SH-SY5Y (cell line): ENCODE data around the gene CD300LF.

ENCODE experiments used
- GATA2 ChIP-seq: IDR thresholded peaks from 2 replicates; pipeline ENCODE4 v1.6.1; 2011; ENCODE audit warnings: mild to moderate bottlenecking, low read depth, low read length
- GATA3 ChIP-seq: IDR thresholded peaks from 2 replicates; pipeline ENCODE4 v1.6.1; 2011; ENCODE audit warnings: low read depth, mild to moderate bottlenecking, low read length, moderate library complexity

The CD300LF gene

DNA sequence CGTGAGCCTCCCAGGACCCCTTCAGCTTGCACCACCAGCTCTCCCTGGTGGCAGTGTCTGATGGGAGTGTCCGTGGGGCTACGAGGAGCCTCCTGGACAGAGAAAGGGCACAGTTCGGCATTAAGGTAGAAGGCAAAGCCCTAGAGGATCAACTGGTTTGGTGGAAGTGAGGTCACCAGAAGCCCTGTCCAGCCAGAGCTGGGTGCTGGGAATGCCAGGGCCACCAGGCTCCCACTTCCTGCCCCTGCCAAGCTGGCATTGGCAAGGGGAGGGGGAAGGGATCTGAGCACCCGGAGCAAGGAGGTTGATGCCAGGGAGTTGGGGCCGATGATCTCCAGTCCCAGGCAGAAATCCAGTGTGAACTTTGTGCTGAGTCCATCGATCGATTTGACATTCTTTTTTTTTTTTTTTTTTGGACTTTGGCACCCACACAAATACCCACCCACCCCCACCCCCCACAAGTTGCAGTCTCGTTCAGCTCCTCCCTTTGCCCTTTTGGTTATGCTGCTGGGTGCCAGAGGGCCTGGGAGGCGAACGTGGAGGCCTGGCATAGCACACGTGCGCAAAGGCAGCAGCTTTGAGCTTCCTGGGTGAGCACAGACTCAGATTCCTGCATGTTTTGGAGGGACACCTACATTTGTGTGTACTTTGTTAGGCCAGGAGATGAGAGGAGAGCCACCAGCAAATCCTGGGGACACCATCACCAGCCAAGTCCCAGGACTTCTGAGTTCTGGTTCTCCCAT lies 37.8 kb upstream of the CD300LF start:
- TF ChIP-seq GATA2 = no peak

DNA sequence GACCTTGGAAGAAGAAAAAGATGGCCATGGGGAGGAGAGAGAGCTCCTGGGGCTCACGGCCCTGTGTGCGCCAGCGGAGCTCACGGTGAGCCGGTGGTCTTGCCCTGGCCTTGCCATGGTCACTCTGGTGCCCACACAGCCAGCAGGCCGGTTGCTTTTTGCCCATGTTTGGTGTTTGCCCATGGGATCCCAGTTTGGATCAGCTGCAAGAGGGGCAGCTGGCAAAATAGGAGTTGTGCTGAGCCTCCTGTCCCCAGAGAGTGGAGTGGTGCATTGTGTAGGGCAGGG lies 37.3 kb upstream of the CD300LF start:
- TF ChIP-seq GATA2 = no peak
- TF ChIP-seq GATA3 = no peak

DNA sequence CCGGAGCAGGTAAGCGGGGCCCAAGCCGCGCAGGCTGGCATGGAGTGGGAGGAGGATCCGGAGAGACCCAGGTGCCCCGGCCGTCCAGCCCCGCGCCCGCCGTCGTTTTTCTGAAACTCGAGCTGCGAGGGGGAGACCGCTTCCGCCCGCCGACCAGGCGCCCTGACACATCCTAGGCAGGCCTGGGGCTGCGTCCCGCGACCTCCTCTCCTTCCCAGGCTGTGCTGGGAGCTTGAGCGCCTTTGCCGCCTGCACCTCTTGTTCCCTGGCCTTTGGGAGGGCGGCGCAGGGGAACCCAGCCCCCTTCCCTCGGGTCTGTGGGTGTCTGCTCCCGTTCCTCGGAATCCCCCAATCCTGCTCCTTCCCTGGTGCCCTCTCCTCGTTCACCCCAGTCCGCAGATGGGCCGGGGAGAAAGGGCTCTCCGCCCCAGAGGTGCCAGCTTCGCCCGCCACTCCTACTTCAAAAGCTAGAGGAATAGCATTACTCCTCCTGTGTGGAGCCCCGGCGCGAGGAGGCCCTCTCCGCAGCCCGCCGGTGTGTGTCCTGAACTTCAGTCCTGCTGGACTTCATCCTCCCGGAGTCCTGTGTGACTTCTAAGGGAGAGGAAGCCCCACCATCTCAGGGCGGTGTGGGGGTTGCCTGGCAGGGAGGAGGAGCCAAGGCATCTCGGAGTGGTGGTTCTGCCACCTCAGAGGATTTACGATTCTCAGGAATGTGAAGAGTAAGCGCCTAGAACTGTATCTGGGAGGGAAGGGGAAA lies 36.7 kb upstream of the CD300LF start:
- no peak for TF ChIP-seq GATA3
- no peak for TF ChIP-seq GATA2

DNA sequence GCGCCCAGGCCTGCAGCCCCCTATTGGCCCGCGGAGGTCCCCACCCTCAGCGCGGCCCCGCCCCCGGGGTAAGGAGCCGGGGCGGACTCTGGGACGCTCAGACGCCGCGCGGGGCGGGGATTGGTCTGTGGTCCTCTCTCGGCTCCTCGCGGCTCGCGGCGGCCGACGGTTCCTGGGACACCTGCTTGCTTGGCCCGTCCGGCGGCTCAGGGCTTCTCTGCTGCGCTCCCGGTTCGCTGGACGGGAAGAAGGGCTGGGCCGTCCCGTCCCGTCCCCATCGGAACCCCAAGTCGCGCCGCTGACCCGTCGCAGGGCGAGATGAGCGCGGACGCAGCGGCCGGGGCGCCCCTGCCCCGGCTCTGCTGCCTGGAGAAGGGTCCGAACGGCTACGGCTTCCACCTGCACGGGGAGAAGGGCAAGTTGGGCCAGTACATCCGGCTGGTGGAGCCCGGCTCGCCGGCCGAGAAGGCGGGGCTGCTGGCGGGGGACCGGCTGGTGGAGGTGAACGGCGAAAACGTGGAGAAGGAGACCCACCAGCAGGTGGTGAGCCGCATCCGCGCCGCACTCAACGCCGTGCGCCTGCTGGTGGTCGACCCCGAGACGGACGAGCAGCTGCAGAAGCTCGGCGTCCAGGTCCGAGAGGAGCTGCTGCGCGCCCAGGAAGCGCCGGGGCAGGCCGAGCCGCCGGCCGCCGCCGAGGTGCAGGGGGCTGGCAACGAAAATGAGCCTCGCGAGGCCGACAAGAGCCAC lies 36.0 kb upstream of the CD300LF start, which contains the start of gene NHERF1:
Gene NHERF1 (plus strand): TSS at position 100 of the 750 bp plus-strand sequence. CDS start 219 bp downstream, at position 319.
- TF ChIP-seq GATA2 (no peak), GATA3 (no peak)

DNA sequence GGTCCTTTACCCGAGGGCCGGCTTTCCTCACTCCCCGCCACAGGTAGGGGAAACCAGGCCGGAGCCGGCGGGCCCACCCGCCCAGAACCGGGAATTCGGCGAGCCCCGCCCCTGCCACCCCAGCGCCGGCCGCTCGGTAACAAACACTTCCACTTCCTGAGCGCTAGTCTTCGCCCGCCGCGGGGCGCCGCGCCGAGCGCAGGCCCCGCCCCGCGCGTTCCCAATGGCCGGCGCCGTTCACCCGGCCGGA lies 35.5 kb upstream of the CD300LF start:
- no peak for TF ChIP-seq GATA2
- no peak for TF ChIP-seq GATA3

DNA sequence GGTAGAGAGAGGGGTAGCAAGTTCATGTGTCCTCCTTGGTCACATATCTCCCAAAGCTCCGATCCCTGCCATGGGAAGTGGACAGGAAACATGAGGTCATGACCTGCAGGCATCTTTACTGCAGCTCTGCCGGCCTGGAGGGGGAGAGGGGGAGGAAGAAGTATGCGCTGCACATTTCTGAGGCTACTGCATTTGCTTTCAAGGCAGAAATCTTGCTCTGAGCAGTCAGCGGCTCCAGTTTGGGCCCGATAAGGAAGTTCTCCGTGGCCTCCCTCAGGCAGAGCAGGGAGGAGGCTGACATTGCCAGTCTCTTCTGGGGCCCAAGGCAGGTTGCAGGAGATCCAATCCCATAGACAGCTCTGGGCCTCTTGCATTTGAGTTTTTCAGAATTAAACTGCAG lies 34.2 kb upstream of the CD300LF start:
- TF ChIP-seq GATA2 = no peak
- TF ChIP-seq GATA3 = no peak

DNA sequence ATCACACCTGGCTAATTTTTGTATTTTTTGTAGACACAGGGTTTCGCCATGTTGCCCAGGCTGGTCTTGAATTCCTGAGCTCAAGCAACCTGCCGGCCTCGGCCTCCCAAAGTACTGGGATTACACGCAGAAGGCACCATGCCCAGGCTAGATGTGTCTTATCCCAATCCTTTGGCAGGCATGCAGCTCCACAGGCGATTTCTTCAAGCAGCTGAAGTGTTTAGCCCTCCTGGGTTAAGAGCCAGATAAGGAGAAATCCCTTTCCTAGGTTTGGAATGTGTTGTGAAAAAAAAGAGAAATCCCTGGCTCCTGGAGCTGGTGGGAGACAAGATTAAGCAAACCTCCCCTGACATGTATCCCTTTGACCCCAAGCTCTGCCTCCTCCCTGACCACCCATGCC lies 33.7 kb upstream of the CD300LF start:
- TF ChIP-seq GATA3 (no peak), GATA2 (no peak)

DNA sequence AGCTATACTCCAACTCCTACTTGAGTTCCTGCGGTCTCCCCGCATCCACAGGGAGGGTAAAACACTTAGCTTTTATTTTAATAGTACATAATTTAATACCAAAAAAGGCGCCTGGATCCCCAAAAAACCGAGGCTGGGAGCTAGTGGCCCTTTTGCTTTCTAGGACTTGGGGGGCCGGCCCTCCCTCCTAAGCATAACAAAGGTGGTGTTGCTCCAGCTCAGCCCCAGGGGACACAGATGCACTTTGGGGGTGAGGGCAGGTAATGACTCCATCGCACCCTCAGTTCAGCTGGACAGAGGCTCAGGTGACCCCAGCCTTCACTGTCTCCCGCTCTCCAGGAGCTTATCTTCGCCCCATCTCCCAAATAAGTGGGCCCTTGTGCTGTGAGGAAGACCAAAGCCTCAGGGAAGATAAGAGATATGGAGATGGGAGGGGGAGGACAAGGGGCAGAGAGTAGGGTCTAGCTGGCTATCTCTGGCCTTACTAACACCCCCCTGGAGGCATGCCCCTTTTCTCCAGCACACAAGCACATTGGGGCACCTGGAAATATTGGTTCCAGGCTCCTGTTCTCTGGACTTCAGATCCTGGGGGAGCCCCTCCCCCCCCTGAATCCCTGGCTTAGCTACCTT lies 32.9 kb upstream of the CD300LF start:
- TF ChIP-seq GATA2 (peak; percentile 70; the same call in 1 of the 2 replicates), GATA3 (no peak)

DNA sequence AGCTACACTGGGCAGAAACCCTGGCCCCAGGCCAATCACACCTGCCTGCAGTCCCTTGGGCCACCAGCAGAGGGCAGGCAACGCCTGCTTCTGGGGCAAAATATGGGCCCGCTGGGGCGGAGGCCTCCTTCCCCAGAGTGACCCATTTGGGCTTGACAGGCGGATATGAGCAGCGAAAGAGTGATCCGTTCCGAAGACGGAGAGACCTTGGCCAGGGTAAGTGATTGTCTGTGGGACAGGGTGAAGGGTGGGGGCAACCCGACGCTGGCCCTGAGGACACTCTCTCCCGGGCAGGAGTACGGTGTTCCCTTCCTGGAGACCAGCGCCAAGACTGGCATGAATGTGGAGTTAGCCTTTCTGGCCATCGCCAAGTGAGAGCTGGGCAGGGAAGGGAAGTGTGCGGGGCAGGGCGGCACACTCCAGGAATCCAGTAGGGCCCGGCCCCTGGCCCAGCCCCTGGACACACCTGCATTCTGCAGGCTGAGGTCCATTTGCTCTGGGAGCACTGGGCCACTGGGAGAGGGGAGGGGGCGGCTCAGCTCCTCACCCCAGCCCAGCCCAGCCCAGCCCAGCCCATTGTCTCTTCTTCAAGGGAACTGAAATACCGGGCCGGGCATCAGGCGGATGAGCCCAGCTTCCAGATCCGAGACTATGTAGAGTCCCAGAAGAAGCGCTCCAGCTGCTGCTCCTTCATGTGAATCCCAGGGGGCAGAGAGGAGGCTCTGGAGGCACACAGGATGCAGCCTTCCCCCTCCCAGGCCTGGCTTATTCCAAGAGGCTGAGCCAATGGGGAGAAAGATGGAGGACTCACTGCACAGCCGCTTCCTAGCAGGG lies 32.2 kb upstream of the CD300LF start:
- TF ChIP-seq GATA3 (no peak), GATA2 (no peak)

DNA sequence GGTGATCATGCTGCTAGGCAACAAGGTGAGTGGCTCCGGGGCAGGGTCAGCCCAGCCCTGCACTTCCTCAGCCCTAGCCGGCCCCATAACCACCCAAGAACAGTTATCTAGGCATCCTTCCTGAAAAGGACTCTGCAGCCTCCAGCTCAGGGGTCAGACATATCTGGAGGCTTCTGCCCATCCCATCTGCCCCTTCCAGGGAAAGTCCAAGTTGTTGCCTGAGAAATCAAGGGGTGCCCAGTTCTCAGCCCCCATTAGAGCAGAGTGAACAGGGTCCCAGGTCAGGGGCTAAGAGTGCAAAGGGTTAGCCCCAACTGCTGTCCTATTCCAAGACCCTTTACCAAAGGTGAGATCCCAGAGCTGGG lies 31.6 kb upstream of the CD300LF start:
- no peak for TF ChIP-seq GATA3
- no peak for TF ChIP-seq GATA2

DNA sequence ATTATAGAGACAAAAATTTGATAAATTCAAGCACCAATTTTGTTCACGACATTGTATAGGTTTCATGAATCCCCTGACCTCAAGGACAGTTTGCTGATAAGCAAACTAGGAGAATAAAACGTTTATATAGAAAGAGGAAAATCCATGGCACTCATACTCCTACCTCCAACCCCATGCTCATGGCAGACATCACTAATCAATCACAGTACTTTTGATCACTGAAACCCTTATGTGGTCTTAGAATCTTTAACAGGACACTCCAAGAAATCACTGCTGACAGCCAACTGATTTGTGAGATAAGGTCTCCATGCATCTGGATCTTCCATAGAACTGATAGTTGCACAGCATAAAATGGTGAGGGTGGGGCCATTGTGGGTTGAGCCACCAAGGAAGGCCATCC lies 31.0 kb upstream of the CD300LF start:
- TF ChIP-seq GATA3 = no peak
- TF ChIP-seq GATA2 = peak; percentile 34; the same call in 1 of the 2 replicates

DNA sequence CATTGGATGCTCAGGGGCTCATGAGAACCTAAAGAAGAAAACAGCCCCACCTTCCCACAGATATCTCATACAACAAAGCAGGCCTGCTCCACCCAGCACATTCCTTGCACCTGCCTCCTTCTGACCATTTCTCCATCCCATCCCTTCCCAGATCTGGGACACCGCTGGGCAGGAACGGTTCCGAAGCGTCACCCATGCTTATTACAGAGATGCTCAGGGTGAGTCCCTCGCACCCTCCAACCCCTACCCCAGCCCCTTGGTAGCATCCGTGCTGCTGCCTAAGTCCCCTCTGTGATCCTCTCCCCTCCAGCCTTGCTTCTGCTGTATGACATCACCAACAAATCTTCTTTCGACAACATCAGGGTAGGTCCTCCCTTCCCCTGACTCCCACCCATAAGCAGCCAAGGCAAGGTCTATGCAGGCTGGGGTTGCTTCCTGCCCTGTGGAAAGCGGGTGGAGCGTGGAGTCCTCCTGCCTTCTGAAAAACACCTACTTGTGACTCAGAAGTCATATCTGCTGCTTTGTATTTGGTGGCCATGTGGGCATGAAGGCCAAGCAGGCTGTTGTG lies 30.3 kb upstream of the CD300LF start:
- TF ChIP-seq GATA2 (no peak), GATA3 (no peak)

DNA sequence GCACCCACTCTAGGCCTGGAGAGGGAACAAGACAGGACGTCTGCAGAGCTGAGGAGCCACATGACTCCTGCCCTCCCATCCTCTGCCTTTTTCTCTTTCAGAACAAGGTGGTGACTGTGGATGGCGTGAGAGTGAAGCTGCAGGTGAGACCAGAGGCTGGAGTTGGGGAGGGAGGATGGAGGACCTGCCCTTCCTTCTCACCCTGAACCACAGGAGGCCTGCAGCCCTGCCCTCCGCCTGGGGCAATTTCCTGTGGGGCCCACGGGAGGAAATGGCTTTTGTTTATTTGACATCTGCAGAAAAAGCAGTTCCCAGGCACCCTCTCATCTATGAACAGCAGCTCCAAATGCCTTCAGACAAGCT lies 29.4 kb upstream of the CD300LF start:
- TF ChIP-seq GATA2 = no peak
- TF ChIP-seq GATA3 = no peak
